NB4 (cell line): Measurements from ENCODE around the gene DTNB.

Source experiments
- DNase-seq: peaks from one replicate; pipeline ENCODE4 v3.0.0; 2010; ENCODE audit warnings: low read depth
- H3K4me3 ChIP-seq: one replicate; pipeline ENCODE4 v1.5.1; 2011; ENCODE audit warnings: mild to moderate bottlenecking, low read depth, low read length, moderate library complexity
- MYC ChIP-seq: IDR thresholded peaks from 2 replicates; pipeline ENCODE4 v1.6.1; 2011; ENCODE audit warnings: low read depth, low read length
- POLR2A ChIP-seq: IDR thresholded peaks from 2 replicates; pipeline ENCODE4 v1.6.1; 2011; ENCODE audit warnings: mild to moderate bottlenecking; ENCODE audit not compliant: insufficient read length; ENCODE audit errors: extremely low read depth
- TF ChIP-seq, protein P1 (sequence below): IDR thresholded peaks from one replicate; pipeline ENCODE4 v1.5.1; 2012; ENCODE audit warnings: low read depth, low read length
- TF ChIP-seq, protein P2 (sequence below): IDR thresholded peaks from 2 replicates; pipeline ENCODE4 v1.6.1; 2011; ENCODE audit warnings: low read depth, low read length

The DTNB gene

GRCh38 chr2:25481381-25482300 is 191.7 kb downstream of the DTNB start:
- DNase-seq = no peak
- no peak for TF ChIP-seq MYC
- TF ChIP-seq, protein P1, sequence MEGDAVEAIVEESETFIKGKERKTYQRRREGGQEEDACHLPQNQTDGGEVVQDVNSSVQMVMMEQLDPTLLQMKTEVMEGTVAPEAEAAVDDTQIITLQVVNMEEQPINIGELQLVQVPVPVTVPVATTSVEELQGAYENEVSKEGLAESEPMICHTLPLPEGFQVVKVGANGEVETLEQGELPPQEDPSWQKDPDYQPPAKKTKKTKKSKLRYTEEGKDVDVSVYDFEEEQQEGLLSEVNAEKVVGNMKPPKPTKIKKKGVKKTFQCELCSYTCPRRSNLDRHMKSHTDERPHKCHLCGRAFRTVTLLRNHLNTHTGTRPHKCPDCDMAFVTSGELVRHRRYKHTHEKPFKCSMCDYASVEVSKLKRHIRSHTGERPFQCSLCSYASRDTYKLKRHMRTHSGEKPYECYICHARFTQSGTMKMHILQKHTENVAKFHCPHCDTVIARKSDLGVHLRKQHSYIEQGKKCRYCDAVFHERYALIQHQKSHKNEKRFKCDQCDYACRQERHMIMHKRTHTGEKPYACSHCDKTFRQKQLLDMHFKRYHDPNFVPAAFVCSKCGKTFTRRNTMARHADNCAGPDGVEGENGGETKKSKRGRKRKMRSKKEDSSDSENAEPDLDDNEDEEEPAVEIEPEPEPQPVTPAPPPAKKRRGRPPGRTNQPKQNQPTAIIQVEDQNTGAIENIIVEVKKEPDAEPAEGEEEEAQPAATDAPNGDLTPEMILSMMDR = no peak
- TF ChIP-seq, protein P2, sequence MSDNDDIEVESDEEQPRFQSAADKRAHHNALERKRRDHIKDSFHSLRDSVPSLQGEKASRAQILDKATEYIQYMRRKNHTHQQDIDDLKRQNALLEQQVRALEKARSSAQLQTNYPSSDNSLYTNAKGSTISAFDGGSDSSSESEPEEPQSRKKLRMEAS = no peak
- no peak for TF ChIP-seq POLR2A
- H3K4me3 ChIP-seq = no peak overlapping the region

DNA sequence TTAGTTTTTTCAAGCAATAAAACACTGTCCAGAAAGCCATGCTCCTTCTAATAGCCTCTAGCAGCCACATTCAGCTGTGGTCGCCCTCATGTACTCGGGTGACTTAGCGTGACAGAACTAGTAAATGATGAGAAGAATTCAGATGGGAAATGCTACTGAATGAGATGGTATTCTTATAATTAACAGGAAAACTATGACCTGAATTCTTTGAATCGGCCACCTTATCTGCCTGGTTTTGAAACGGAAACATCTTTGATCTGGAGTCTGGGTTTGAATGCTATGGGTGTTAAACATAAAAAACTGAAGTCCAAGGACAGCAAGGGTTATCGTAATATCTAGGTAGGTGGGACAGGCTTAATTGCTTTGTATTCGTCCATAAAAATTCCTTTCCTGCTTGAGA is 192.8 kb downstream of the DTNB start:
- no peak for TF ChIP-seq MYC
- TF ChIP-seq, protein P1 = no peak
- TF ChIP-seq, protein P2 = no peak
- DNase-seq = no peak

DNA sequence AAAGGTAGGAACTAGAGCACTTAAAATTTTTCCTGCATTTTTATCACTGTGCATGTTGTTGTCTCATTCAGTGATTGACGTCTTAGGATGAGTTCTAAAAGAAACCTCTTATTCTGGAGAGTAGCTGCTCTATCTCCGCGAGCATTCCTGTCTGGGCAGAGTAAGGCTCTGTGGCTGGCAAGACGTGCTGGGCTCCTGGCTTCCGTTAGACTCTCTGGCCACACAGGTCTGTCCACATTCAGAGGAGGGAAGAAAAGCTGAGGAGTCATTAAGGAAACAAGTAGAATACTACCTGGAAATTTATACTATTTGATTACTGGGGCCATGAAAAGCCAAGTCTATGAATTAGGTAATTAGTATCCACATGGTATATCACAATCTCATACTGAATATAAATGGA is 193.6 kb downstream of the DTNB start:
- DNase-seq = no peak
- TF ChIP-seq, protein P2 = no peak

More for the DNA sequence above, 192.8 kb downstream of the DTNB start:
- no peak overlapping the region for H3K4me3 ChIP-seq

DNA sequence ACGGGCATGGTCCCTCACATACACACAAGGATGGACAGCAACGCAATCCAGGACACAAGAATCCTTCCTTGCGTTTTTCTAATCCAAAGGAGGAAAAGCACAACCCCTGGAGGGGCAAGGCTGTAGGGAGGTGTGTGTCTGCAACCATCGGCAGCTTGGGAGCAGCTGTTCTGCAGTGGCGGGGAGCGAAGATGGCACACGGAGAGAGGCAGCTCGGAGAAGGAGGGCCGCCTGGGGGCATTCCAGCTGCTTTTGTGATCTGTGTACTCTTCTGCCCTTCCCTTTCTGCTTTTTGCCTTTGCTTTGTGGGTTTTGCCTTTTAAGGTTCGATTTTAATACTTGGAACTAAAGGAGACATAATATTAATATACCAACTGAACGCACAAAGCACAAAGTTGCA is 194.6 kb downstream of the DTNB start:
- no peak overlapping the region for H3K4me3 ChIP-seq
- TF ChIP-seq, protein P1 = no peak
- TF ChIP-seq POLR2A = no peak
- TF ChIP-seq MYC = no peak
- TF ChIP-seq, protein P2 = no peak
- no peak for DNase-seq

More for the DNA sequence above, 193.6 kb downstream of the DTNB start:
- no peak overlapping the region for H3K4me3 ChIP-seq

- TF ChIP-seq, protein P1 = no peak
- no peak for TF ChIP-seq MYC
- TF ChIP-seq POLR2A = no peak
- TF ChIP-seq, protein P2 = no peak
- no peak for DNase-seq
- H3K4me3 ChIP-seq = no peak overlapping the region
Observed at GRCh38 chr2:25473758-25474340, 199.5 kb downstream of the DTNB start.

GRCh38 chr2:25473131-25473530 is 200.2 kb downstream of the DTNB start:
- DNase-seq = no peak
- TF ChIP-seq POLR2A (no peak), MYC (no peak)
- TF ChIP-seq, protein P1 = no peak
- TF ChIP-seq, protein P2 = no peak
- H3K4me3 ChIP-seq = no peak overlapping the region
